HEK293 (cell line): Measurements from ENCODE around the gene OSBPL1A.

Experiments used
- CTCF ChIA-PET: fragments of 350-600 bp; formaldehyde crosslinking; extraction: SDS; loops from one replicate; lab custom pipeline; 2021; ENCODE audit warnings: antibody characterized with exemption; lab: Yijun Ruan, JAX
- POLR2A ChIA-PET: fragments of 300-600 bp; formaldehyde crosslinking; extraction: SDS; loops from one replicate; lab custom pipeline; 2020; ENCODE audit warnings: antibody characterized with exemption, inconsistent platforms; lab: Yijun Ruan, JAX
- H3K27ac ChIP-seq: fragments of 200-500 bp; sonication (Bioruptor generic); 2 replicates; pipeline ENCODE4 v1.5.1; 2014; ENCODE audit warnings: low read depth, low read length, control low read depth, inconsistent platforms; ENCODE audit errors: extremely low read depth
- H3K36me3 ChIP-seq, 2 experiments: fragments of 200-500 bp in 1 of 2; sonication (Bioruptor generic) in 1 of 2; 1 replicate in 1 of 2; 2 replicates in 1 of 2; pipeline ENCODE4 v1.5.1; 2014 to 2017; ENCODE audit warnings: inconsistent platforms in 2 of 2, low read length in 2 of 2; ENCODE audit not compliant: control insufficient read depth in 2 of 2, insufficient read depth in 1 of 2
- H3K4me1 ChIP-seq: fragments of 200-500 bp; sonication (Bioruptor generic); 2 replicates; pipeline ENCODE4 v1.5.1; 2014; ENCODE audit warnings: mild to moderate bottlenecking, low read length, inconsistent platforms; ENCODE audit not compliant: control insufficient read depth, insufficient read depth
- H3K4me3 ChIP-seq: 2 replicates; pipeline ENCODE4 v1.5.1; 2011; ENCODE audit warnings: low read depth, mild to moderate bottlenecking, control low read depth, low read length, moderate library complexity
- H3K9me3 ChIP-seq: fragments of 200-500 bp; sonication (Bioruptor generic); 2 replicates; pipeline ENCODE4 v1.5.1; 2014; ENCODE audit warnings: low read depth, low read length, inconsistent platforms; ENCODE audit not compliant: control insufficient read depth, insufficient read depth
- AEBP2 ChIP-seq: fragments of 450-650 bp; formaldehyde crosslinking; IDR thresholded peaks from 2 replicates; pipeline ENCODE4 v1.5.1; 2016; ENCODE audit warnings: missing biosample characterization, missing genetic modification characterization, borderline replicate concordance
- HOXD13 ChIP-seq: sonication (generic); formaldehyde crosslinking; IDR thresholded peaks from 2 replicates; pipeline ENCODE4 v1.8.0; 2022; ENCODE audit warnings: missing genetic modification reagents, borderline replicate concordance
- KLF1 ChIP-seq: fragments of 450-650 bp; formaldehyde crosslinking; IDR thresholded peaks from 2 replicates; pipeline ENCODE4 v1.5.1; 2016; ENCODE audit warnings: missing biosample characterization, missing genetic modification characterization
- OVOL3 ChIP-seq: fragments of 450-650 bp; formaldehyde crosslinking; IDR thresholded peaks from 2 replicates; pipeline ENCODE4 v1.5.1; 2016; ENCODE audit warnings: missing biosample characterization, missing genetic modification characterization
- PBX3 ChIP-seq: sonication (generic); formaldehyde crosslinking; IDR thresholded peaks from 2 replicates; pipeline ENCODE4 v1.8.1; 2022; ENCODE audit warnings: mild to moderate bottlenecking, moderate library complexity, missing genetic modification reagents
- PRDM1 ChIP-seq: fragments of 450-650 bp; formaldehyde crosslinking; IDR thresholded peaks from 2 replicates; pipeline ENCODE4; 2016; ENCODE audit warnings: missing biosample characterization, missing genetic modification characterization
- SETDB1 ChIP-seq: IDR thresholded peaks from one replicate; pipeline ENCODE4 v1.6.1; 2017; ENCODE audit warnings: mild to moderate bottlenecking, low read length, moderate library complexity, mixed read lengths; ENCODE audit not compliant: insufficient read length
- SP7 ChIP-seq: fragments of 450-650 bp; formaldehyde crosslinking; IDR thresholded peaks from 2 replicates; pipeline ENCODE4 v1.5.1; 2016; ENCODE audit warnings: missing biosample characterization, missing genetic modification characterization
- ZBTB20 ChIP-seq: fragments of 450-650 bp; formaldehyde crosslinking; IDR thresholded peaks from 2 replicates; pipeline ENCODE4 v1.5.1; 2016; ENCODE audit warnings: missing biosample characterization, missing genetic modification characterization
- ZBTB26 ChIP-seq: fragments of 450-650 bp; formaldehyde crosslinking; optimal IDR thresholded peaks from 2 replicates; pipeline ENCODE3; 2016; ENCODE audit warnings: missing biosample characterization, mild to moderate bottlenecking, missing genetic modification characterization
- ZBTB8A ChIP-seq: fragments of 450-650 bp; formaldehyde crosslinking; IDR thresholded peaks from 2 replicates; pipeline ENCODE4 v1.5.1; 2016; ENCODE audit warnings: missing biosample characterization, missing genetic modification characterization
- ZNF175 ChIP-seq: fragments of 450-650 bp; formaldehyde crosslinking; IDR thresholded peaks from 2 replicates; pipeline ENCODE4 v1.5.1; 2016; ENCODE audit warnings: missing biosample characterization, missing genetic modification characterization
- ZNF202 ChIP-seq: fragments of 450-650 bp; formaldehyde crosslinking; IDR thresholded peaks from 2 replicates; pipeline ENCODE4 v1.5.1; 2016; ENCODE audit warnings: missing biosample characterization, missing genetic modification characterization, borderline replicate concordance
- ZNF423 ChIP-seq: fragments of 450-650 bp; formaldehyde crosslinking; IDR thresholded peaks from 2 replicates; pipeline ENCODE4 v1.5.1; 2016; ENCODE audit warnings: missing biosample characterization, missing genetic modification characterization
- ZNF530 ChIP-seq: fragments of 450-650 bp; formaldehyde crosslinking; IDR thresholded peaks from 2 replicates; pipeline ENCODE4 v1.5.1; 2016; ENCODE audit warnings: low read depth, missing biosample characterization, missing genetic modification characterization
- ZNF561 ChIP-seq: fragments of 450-650 bp; IDR thresholded peaks from 2 replicates; pipeline ENCODE4 v1.5.1; 2018; ENCODE audit warnings: missing biosample characterization, missing genetic modification characterization, borderline replicate concordance
- ZNF626 ChIP-seq: fragments of 450-650 bp; sonication (Bioruptor Pico); formaldehyde crosslinking; IDR thresholded peaks from 2 replicates; pipeline ENCODE4 v1.5.1; 2018; ENCODE audit warnings: missing biosample characterization, missing genetic modification characterization, inconsistent platforms
- ZNF747 ChIP-seq: fragments of 450-650 bp; formaldehyde crosslinking; IDR thresholded peaks from 2 replicates; pipeline ENCODE4 v1.5.1; 2016; ENCODE audit warnings: missing biosample characterization, missing genetic modification characterization
- ZNF777 ChIP-seq: fragments of 450-650 bp; formaldehyde crosslinking; IDR thresholded peaks from 2 replicates; pipeline ENCODE4 v1.5.1; 2017; ENCODE audit warnings: missing biosample characterization, missing genetic modification characterization, borderline replicate concordance
- ZSCAN16 ChIP-seq: fragments of 450-650 bp; formaldehyde crosslinking; IDR thresholded peaks from 2 replicates; pipeline ENCODE4 v1.5.1; 2016; ENCODE audit warnings: missing biosample characterization, missing genetic modification characterization
- ZXDB ChIP-seq: fragments of 450-650 bp; formaldehyde crosslinking; IDR thresholded peaks from 2 replicates; pipeline ENCODE4 v1.5.1; 2016; ENCODE audit warnings: missing biosample characterization, missing genetic modification characterization
- TF ChIP-seq, protein P1 (sequence below): fragments of 450-650 bp; formaldehyde crosslinking; IDR thresholded peaks from 2 replicates; pipeline ENCODE4 v1.5.1; 2016; ENCODE audit warnings: missing biosample characterization, missing genetic modification characterization
- TF ChIP-seq, protein P2 (sequence below): fragments of 450-650 bp; formaldehyde crosslinking; IDR thresholded peaks from 2 replicates; pipeline ENCODE4 v1.5.1; 2016; ENCODE audit warnings: missing biosample characterization, missing genetic modification characterization
- TF ChIP-seq, protein P3 (sequence below): fragments of 450-650 bp; formaldehyde crosslinking; IDR thresholded peaks from 2 replicates; pipeline ENCODE4 v1.5.1; 2016; ENCODE audit warnings: missing biosample characterization, missing genetic modification characterization

The OSBPL1A gene

DNA sequence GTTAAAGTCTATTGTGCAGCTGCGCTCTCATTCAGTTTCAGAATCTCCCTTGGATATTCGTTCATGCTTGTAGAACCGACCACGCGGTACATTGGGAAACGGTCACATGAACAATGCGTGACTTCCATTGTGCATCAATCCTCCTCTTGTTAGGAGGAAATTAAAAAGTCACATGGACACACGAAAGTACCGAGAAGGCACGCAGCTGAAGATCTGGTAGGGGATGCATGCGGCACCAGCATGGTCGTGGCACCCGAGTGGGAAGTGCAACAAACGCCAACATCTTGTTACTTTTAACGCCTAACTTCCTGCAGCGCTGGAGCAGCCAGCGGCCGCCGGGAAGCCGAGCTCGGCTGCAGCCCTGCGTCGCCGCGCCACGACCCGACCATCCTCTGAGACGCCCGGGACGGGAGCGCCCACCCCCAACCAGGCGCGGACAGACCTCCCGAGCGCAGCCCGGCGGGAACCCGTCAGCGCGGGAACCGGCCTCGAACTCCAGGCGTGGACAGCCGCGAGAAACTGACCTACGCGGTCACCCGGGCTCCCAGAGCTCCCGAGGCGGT lies 412 bp downstream of the OSBPL1A start:
- Histone ChIP-seq H3K4me1 (peaks cover 12% of the 10 kb centered on the region), H3K4me3 (peak overlapping the region; percentile 67), H3K9me3 (no peaks in the 10 kb centered on the region), H3K36me3 (no peaks in the 10 kb centered on the region), H3K27ac (peak overlapping the region; percentile 91)
- ChIA-PET POLR2A (interaction anchor here (0.8 to 2.1 kb wide), 17 partner anchors 8 to 258 kb away, joined by 3 to 16 read pairs (median 4); partner anchors contain the start of genes CABYR and IMPACT), CTCF (interaction anchor here (0.6 to 1.5 kb wide), 5 partner anchors 16 to 537 kb away, joined by 3 to 9 read pairs (median 4); no protein-coding TSS in a partner anchor)
- TF ChIP-seq PRDM1 (tag by site-specific recombination) (peak; percentile 64), ZBTB20 (tag by site-specific recombination) (peak; percentile 88), ZNF175 (tag by site-specific recombination) (no peak), HOXD13 (0 out of 2 replicates have a peak, but pooled peaks have one; percentile 14), ZXDB (tag by site-specific recombination) (no peak), ZNF530 (tag by site-specific recombination) (no peak), ZBTB26 (tag by site-specific recombination) (no peak), PBX3 (CRISPR knock-in tag) (no peak), SETDB1 (peak; percentile 26), ZBTB8A (tag by site-specific recombination) (peak; percentile 86), OVOL3 (no peak), ZNF747 (tag by site-specific recombination) (no peak), ZNF202 (tag by site-specific recombination) (no peak), AEBP2 (tag by site-specific recombination) (no peak), ZSCAN16 (tag by site-specific recombination) (no peak), ZNF626 (no peak), SP7 (peak; percentile 7), KLF1 (tag by site-specific recombination) (no peak), ZNF777 (tag by site-specific recombination) (peak; percentile 96), ZNF561 (tag by site-specific recombination) (no peak), ZNF423 (tag by site-specific recombination) (no peak)
- TF ChIP-seq, protein P1, sequence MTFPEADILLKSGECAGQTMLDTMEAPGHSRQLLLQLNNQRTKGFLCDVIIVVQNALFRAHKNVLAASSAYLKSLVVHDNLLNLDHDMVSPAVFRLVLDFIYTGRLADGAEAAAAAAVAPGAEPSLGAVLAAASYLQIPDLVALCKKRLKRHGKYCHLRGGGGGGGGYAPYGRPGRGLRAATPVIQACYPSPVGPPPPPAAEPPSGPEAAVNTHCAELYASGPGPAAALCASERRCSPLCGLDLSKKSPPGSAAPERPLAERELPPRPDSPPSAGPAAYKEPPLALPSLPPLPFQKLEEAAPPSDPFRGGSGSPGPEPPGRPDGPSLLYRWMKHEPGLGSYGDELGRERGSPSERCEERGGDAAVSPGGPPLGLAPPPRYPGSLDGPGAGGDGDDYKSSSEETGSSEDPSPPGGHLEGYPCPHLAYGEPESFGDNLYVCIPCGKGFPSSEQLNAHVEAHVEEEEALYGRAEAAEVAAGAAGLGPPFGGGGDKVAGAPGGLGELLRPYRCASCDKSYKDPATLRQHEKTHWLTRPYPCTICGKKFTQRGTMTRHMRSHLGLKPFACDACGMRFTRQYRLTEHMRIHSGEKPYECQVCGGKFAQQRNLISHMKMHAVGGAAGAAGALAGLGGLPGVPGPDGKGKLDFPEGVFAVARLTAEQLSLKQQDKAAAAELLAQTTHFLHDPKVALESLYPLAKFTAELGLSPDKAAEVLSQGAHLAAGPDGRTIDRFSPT (tag by site-specific recombination): no peak
- TF ChIP-seq, protein P2, sequence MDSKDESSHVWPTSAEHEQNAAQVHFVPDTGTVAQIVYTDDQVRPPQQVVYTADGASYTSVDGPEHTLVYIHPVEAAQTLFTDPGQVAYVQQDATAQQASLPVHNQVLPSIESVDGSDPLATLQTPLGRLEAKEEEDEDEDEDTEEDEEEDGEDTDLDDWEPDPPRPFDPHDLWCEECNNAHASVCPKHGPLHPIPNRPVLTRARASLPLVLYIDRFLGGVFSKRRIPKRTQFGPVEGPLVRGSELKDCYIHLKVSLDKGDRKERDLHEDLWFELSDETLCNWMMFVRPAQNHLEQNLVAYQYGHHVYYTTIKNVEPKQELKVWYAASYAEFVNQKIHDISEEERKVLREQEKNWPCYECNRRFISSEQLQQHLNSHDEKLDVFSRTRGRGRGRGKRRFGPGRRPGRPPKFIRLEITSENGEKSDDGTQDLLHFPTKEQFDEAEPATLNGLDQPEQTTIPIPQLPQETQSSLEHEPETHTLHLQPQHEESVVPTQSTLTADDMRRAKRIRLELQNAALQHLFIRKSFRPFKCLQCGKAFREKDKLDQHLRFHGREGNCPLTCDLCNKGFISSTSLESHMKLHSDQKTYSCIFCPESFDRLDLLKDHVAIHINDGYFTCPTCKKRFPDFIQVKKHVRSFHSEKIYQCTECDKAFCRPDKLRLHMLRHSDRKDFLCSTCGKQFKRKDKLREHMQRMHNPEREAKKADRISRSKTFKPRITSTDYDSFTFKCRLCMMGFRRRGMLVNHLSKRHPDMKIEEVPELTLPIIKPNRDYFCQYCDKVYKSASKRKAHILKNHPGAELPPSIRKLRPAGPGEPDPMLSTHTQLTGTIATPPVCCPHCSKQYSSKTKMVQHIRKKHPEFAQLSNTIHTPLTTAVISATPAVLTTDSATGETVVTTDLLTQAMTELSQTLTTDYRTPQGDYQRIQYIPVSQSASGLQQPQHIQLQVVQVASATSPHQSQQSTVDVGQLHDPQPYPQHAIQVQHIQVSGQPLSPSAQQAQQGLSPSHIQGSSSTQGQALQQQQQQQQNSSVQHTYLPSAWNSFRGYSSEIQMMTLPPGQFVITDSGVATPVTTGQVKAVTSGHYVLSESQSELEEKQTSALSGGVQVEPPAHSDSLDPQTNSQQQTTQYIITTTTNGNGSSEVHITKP (tag by site-specific recombination): peak; percentile 75; the same call in 1 of the 2 replicates
- TF ChIP-seq, protein P3, sequence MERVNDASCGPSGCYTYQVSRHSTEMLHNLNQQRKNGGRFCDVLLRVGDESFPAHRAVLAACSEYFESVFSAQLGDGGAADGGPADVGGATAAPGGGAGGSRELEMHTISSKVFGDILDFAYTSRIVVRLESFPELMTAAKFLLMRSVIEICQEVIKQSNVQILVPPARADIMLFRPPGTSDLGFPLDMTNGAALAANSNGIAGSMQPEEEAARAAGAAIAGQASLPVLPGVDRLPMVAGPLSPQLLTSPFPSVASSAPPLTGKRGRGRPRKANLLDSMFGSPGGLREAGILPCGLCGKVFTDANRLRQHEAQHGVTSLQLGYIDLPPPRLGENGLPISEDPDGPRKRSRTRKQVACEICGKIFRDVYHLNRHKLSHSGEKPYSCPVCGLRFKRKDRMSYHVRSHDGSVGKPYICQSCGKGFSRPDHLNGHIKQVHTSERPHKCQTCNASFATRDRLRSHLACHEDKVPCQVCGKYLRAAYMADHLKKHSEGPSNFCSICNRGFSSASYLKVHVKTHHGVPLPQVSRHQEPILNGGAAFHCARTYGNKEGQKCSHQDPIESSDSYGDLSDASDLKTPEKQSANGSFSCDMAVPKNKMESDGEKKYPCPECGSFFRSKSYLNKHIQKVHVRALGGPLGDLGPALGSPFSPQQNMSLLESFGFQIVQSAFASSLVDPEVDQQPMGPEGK: no peak
